Measurements from ENCODE around the gene CNTLN. TPM values are rescaled to one million over a fixed set of nuclear protein-coding genes. Genes with fewer than 3 reads are reported as not detected.

CNTLN gene
- total RNA-seq, 1 experiment from 2014 or later = 5.1 TPM

DNA sequence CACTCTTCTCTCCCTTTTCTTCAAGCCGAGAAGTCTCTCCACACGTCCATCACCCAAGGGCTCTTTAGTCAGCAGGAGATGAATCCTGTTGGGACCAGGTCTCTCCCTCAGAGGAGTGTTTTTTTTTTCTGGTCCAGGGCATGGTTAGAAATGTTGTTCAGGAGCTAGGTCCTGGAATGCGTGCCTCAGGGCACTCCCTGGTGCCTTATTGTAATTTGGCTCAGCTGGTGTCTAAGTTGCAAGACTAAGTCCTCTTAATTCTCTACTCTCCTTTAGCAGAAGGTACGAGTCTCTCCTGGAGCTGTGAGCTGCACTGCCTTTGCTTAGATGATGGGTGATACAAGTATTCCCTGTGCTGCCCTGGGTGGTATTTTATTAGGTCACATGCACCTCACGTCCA lies 111.9 kb downstream of the CNTLN start:
- no peak overlapping the region for H3K4me2 ChIP-seq (ENCODE audit: low read length)
- no TSS peak for BruUV-seq (replicated peaks)
- TF ChIP-seq POLR2A (IDR thresholded peaks at IDR 0.05; ENCODE audit: borderline replicate concordance, extremely low read depth, insufficient read depth, insufficient read length) (no peak), EZH2 (IDR thresholded peaks at IDR 0.05) (no peak), POLR2AphosphoS5 (IDR thresholded peaks at IDR 0.05; ENCODE audit: low read depth, low read length) (no peak), EZH2phosphoT487 (IDR thresholded peaks at IDR 0.05; ENCODE audit: borderline replicate concordance) (no peak), ZNF274 (IDR thresholded peaks at IDR 0.05; ENCODE audit: low read depth, low read length) (no peak), SIN3A (IDR thresholded peaks at IDR 0.05; ENCODE audit: low read depth) (no peak), EGR1 (IDR thresholded peaks at IDR 0.05; ENCODE audit: low read depth) (no peak)
- TF ChIP-seq, protein P1, sequence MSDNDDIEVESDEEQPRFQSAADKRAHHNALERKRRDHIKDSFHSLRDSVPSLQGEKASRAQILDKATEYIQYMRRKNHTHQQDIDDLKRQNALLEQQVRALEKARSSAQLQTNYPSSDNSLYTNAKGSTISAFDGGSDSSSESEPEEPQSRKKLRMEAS (IDR thresholded peaks at IDR 0.05) = no peak
- H3K9me2 ChIP-seq (ENCODE audit: insufficient read depth) = no peaks in the 10 kb centered on the region
- H4K20me1 ChIP-seq (ENCODE audit: insufficient read depth) = no peaks in the 10 kb centered on the region
- H3K27ac ChIP-seq (ENCODE audit: low read depth, low read length) = no peak overlapping the region
- peaks cover 0 to 13% of the 10 kb centered on the region in 2 experiments; a peak in 2 of 4 replicates for H3K9me3 ChIP-seq (ENCODE audit: control insufficient read depth in 1 of 2, insufficient read depth in 1 of 2, low read depth in 1 of 2, low read length in 2 of 2)
- no peaks in the 10 kb centered on the region for H3K79me2 ChIP-seq (ENCODE audit: insufficient read depth, low read length)
- no peaks in the 10 kb centered on the region for H3K27me3 ChIP-seq (ENCODE audit: insufficient read depth, low read length)
- H3K9ac ChIP-seq (ENCODE audit: low read length) = no peak overlapping the region
- ATAC-seq (no peak), DNase-seq (ENCODE audit: low read depth, low spot score) (no peak)
- POLR2A ChIA-PET = no interaction called here
- CTCF ChIA-PET = no interaction called here
- H3K4me1 ChIP-seq (ENCODE audit: control insufficient read depth in 1 of 2, insufficient read depth in 2 of 2, low read length in 2 of 2) = no peaks in the 10 kb centered on the region
- RAD21 ChIA-PET (ENCODE audit: low non-redundant PET in 1 of 2, low total read pairs in 2 of 2, uncharacterized antibody in 2 of 2, unreplicated experiment in 2 of 2) = no interaction called here
- intact Hi-C loops (cut with micrococcal nuclease) = no loop called here
- H2AFZ ChIP-seq (ENCODE audit: low read depth, low read length, poor library complexity, severe bottlenecking) = no peak overlapping the region
- H3K4me3 ChIP-seq (replicated peaks in 1 of 2; ENCODE audit: low read depth in 1 of 2, low read length in 2 of 2) = no peak overlapping the region
- no peaks in the 10 kb centered on the region for H3K36me3 ChIP-seq (ENCODE audit: control insufficient read depth in 1 of 2, insufficient read depth in 2 of 2, low read length in 2 of 2)

DNA sequence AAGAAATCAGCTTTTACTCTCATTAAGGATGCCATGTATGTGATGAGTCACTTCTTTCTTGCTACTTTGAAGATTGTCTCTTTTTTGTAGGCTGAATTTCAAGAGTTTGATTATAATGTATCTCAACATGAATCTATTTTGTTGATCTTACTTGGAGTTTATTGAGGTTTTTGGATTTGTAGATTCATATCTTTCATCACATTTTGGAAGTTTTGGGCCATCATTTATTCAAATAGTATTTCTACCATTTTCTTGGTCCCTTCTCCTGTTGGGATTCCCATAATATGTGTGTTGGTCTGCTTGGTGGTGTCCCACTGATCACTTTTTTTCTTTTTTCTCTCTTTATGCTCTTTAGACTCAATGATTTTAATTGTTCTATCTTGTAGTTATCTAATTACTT lies 116.3 kb downstream of the CNTLN start:
- CTCF ChIA-PET = no interaction called here
- no peak for TF ChIP-seq ATF3 (IDR thresholded peaks at IDR 0.05)
- no peak for TF ChIP-seq CBX3 (IDR thresholded peaks at IDR 0.05; ENCODE audit: low read depth)
- no peak for TF ChIP-seq POLR2AphosphoS5 (IDR thresholded peaks at IDR 0.05; ENCODE audit: low read depth, low read length)
- TF ChIP-seq CEBPB (IDR thresholded peaks at IDR 0.05; ENCODE audit: low read depth) = no peak
- no peak for TF ChIP-seq SIN3A (IDR thresholded peaks at IDR 0.05; ENCODE audit: low read depth)
- TF ChIP-seq FOSL1 (IDR thresholded peaks at IDR 0.05; ENCODE audit: low read depth) = no peak
- TF ChIP-seq ZFX (IDR thresholded peaks at IDR 0.05) = no peak
- no peak for TF ChIP-seq EZH2phosphoT487 (IDR thresholded peaks at IDR 0.05; ENCODE audit: borderline replicate concordance)
- no peak for TF ChIP-seq ZBTB33 (IDR thresholded peaks at IDR 0.05; ENCODE audit: extremely low read depth, insufficient replicate concordance, low read length)
- TF ChIP-seq EZH2 (IDR thresholded peaks at IDR 0.05) = no peak
- TF ChIP-seq, protein P1 (IDR thresholded peaks at IDR 0.05) = no peak
- no peak for TF ChIP-seq SRF (IDR thresholded peaks at IDR 0.05; ENCODE audit: low read depth)
- no peak for TF ChIP-seq EGR1 (IDR thresholded peaks at IDR 0.05; ENCODE audit: low read depth)
- no peak for TF ChIP-seq POLR2A (IDR thresholded peaks at IDR 0.05; ENCODE audit: borderline replicate concordance, extremely low read depth, insufficient read depth, insufficient read length)
- no peak for TF ChIP-seq JUND (IDR thresholded peaks at IDR 0.05)
- no peak for TF ChIP-seq ZNF274 (IDR thresholded peaks at IDR 0.05; ENCODE audit: low read depth, low read length)
- TF ChIP-seq, protein P2, sequence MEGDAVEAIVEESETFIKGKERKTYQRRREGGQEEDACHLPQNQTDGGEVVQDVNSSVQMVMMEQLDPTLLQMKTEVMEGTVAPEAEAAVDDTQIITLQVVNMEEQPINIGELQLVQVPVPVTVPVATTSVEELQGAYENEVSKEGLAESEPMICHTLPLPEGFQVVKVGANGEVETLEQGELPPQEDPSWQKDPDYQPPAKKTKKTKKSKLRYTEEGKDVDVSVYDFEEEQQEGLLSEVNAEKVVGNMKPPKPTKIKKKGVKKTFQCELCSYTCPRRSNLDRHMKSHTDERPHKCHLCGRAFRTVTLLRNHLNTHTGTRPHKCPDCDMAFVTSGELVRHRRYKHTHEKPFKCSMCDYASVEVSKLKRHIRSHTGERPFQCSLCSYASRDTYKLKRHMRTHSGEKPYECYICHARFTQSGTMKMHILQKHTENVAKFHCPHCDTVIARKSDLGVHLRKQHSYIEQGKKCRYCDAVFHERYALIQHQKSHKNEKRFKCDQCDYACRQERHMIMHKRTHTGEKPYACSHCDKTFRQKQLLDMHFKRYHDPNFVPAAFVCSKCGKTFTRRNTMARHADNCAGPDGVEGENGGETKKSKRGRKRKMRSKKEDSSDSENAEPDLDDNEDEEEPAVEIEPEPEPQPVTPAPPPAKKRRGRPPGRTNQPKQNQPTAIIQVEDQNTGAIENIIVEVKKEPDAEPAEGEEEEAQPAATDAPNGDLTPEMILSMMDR (IDR thresholded peaks at IDR 0.05 in 2 of 3, conservative IDR thresholded peaks at IDR 0.05 in 1 of 3; ENCODE audit: borderline replicate concordance in 1 of 3, insufficient read depth in 1 of 3, low read depth in 2 of 3, low read length in 2 of 3) = no peak

More for the DNA sequence above, 116.3 kb downstream of the CNTLN start:
- Histone ChIP-seq H3K4me3 (replicated peaks in 1 of 2; ENCODE audit: low read depth in 1 of 2, low read length in 2 of 2) (no peak overlapping the region), H3K9ac (ENCODE audit: low read length) (no peak overlapping the region), H3K27ac (ENCODE audit: low read depth, low read length) (no peak overlapping the region), H3K27me3 (ENCODE audit: insufficient read depth, low read length) (no peaks in the 10 kb centered on the region), H3K9me2 (ENCODE audit: insufficient read depth) (no peaks in the 10 kb centered on the region), H3K36me3 (ENCODE audit: control insufficient read depth in 1 of 2, insufficient read depth in 2 of 2, low read length in 2 of 2) (no peaks in the 10 kb centered on the region), H3K79me2 (ENCODE audit: insufficient read depth, low read length) (no peaks in the 10 kb centered on the region), H3K9me3 (ENCODE audit: control insufficient read depth in 1 of 2, insufficient read depth in 1 of 2, low read depth in 1 of 2, low read length in 2 of 2) (peaks cover 5 to 19% of the 10 kb centered on the region in 2 experiments; a peak in 2 of 4 replicates), H3K4me1 (ENCODE audit: control insufficient read depth in 1 of 2, insufficient read depth in 2 of 2, low read length in 2 of 2) (no peaks in the 10 kb centered on the region), H4K20me1 (ENCODE audit: insufficient read depth) (no peaks in the 10 kb centered on the region), H2AFZ (ENCODE audit: low read depth, low read length, poor library complexity, severe bottlenecking) (no peak overlapping the region), H3K4me2 (ENCODE audit: low read length) (no peak overlapping the region)
- ChIA-PET RAD21 (ENCODE audit: low non-redundant PET in 1 of 2, low total read pairs in 2 of 2, uncharacterized antibody in 2 of 2, unreplicated experiment in 2 of 2) (no interaction called here), POLR2A (no interaction called here)
- ATAC-seq (no peak), DNase-seq (ENCODE audit: low read depth, low spot score) (no peak)
- no TSS peak for BruUV-seq (replicated peaks)
- intact Hi-C loops (cut with micrococcal nuclease) = no loop called here

All from HCT116 (cell line).